Suprapubic skin (tissue), 3 donors: ENCODE data around the gene PCDHA11.

ENCODE experiments used
- EP300 ChIP-seq: sonication (generic); formaldehyde crosslinking; IDR thresholded peaks from one replicate; pipeline ENCODE4 v1.6.1; 2017; ENCODE audit warnings: antibody characterized with exemption
- POLR2A ChIP-seq, 2 donors: fragments of 450-650 bp; IDR thresholded peaks; one replicate each; pipeline ENCODE4 v1.6.1; 2017; ENCODE audit warnings: antibody characterized with exemption in 2 of 2, mild to moderate bottlenecking in 2 of 2, moderate library complexity in 2 of 2
- TF ChIP-seq, protein P1 (sequence below), 2 donors: fragments of 200-600 bp in 1 of 2; fragments of 450-650 bp in 1 of 2; sonication (generic) in 1 of 2; IDR thresholded peaks; one replicate each; pipeline ENCODE4 v1.5.1; 2016 to 2019; ENCODE audit warnings: antibody characterized with exemption in 2 of 2, mild to moderate bottlenecking in 1 of 2, moderate library complexity in 1 of 2

DNA sequence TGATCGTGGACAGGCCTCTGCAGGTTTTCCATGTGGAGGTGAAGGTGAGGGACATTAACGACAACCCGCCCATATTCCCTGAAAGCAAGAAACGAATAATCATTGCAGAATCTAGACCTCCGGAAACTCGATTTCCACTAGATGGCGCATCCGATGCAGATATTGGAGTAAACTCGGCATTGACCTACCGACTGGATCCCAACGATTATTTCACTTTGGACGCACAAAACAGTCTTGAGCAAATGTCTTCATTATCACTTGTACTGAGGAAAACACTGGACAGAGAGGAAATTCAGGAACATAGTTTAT is 13.8 kb downstream of the PCDHA11 start:
- TF ChIP-seq POLR2A (IDR thresholded peaks at IDR 0.05) (no peak), EP300 (no peak)
- TF ChIP-seq, protein P1, sequence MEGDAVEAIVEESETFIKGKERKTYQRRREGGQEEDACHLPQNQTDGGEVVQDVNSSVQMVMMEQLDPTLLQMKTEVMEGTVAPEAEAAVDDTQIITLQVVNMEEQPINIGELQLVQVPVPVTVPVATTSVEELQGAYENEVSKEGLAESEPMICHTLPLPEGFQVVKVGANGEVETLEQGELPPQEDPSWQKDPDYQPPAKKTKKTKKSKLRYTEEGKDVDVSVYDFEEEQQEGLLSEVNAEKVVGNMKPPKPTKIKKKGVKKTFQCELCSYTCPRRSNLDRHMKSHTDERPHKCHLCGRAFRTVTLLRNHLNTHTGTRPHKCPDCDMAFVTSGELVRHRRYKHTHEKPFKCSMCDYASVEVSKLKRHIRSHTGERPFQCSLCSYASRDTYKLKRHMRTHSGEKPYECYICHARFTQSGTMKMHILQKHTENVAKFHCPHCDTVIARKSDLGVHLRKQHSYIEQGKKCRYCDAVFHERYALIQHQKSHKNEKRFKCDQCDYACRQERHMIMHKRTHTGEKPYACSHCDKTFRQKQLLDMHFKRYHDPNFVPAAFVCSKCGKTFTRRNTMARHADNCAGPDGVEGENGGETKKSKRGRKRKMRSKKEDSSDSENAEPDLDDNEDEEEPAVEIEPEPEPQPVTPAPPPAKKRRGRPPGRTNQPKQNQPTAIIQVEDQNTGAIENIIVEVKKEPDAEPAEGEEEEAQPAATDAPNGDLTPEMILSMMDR (IDR thresholded peaks at IDR 0.05), result no peak
